Body of pancreas (tissue), 4 donors: ENCODE measurements around the gene MAP3K13. TPM values are rescaled to one million over a fixed set of nuclear protein-coding genes. Genes with fewer than 3 reads are reported as not detected.

ENCODE experiments used
- ATAC-seq: fragments of 150-250 bp; one replicate; pipeline ENCODE4 v1.9.1; 2016
- DNase-seq, 4 donors: peaks; one replicate each; pipeline ENCODE4 v3.0.0-alpha.2; 2019
- H3K27ac ChIP-seq, 4 donors: fragments of 200-600 bp; sonication (generic); 1 replicate in 3 of 4; 2 replicates in 1 of 4; pipeline versions ENCODE4 v1.5.1 to v1.6.1; 2016 to 2019; ENCODE audit warnings: mild to moderate bottlenecking in 1 of 4, mixed read lengths in 1 of 4, moderate library complexity in 1 of 4
- H3K27me3 ChIP-seq, 2 donors: fragments of 200-600 bp; sonication (generic); one replicate each; pipeline ENCODE4 v1.6.0; 2016; ENCODE audit warnings: mild to moderate bottlenecking in 1 of 2
- H3K36me3 ChIP-seq, 2 donors: fragments of 200-600 bp; sonication (generic); replicated peaks in 1 of 2; 2 replicates each; pipeline ENCODE4 v1.5.1; 2016; ENCODE audit warnings: low read depth in 2 of 2; ENCODE audit not compliant: insufficient read depth in 1 of 2
- H3K4me1 ChIP-seq: fragments of 200-600 bp; sonication (generic); one replicate; pipeline ENCODE4 v1.6.0; 2016
- H3K4me3 ChIP-seq, 2 donors: fragments of 200-600 bp; sonication (generic); 1 replicate in 1 of 2; 2 replicates in 1 of 2; pipeline ENCODE4 v1.5.1; 2016 to 2019
- H3K9me3 ChIP-seq, 3 donors: fragments of 200-600 bp; sonication (generic); 1 replicate in 2 of 3; 2 replicates in 1 of 3; pipeline ENCODE4 v1.5.1; 2016
- POLR2A ChIP-seq, 3 donors: fragments of 450-650 bp; IDR thresholded peaks; one replicate each; pipeline ENCODE4 v1.6.1; 2016; ENCODE audit warnings: antibody characterized with exemption in 3 of 3, mild to moderate bottlenecking in 2 of 3
- WGBS, 2 donors: methylation state at CpG; one replicate each; pipeline ENCODE4 v1.1.5; 2017; 5-methylcytosine and 5-hydroxymethylcytosine counted together
- intact Hi-C: fragments of 100-400 bp; cut with DNase I; formaldehyde crosslinking; loops from one replicate; pipeline ENCODE4 v1.15.1; 2023
- total RNA-seq, 2 donors: library from RNA; depleted of rRNA; stranded (reverse); fragments of >200 nt; gene quantifications; one replicate each; pipeline ENCODE4 v1.1.0, GENCODE V29; 2016
- TF ChIP-seq, protein P1 (sequence below), 7 experiments: fragments of 450-650 bp in 4 of 7; fragments of 200-600 bp in 3 of 7; sonication (generic) in 3 of 7; IDR thresholded peaks; one replicate each; pipeline ENCODE4 v1.5.1; 2016 to 2019; ENCODE audit warnings: antibody characterized with exemption in 7 of 7

Gene MAP3K13
- total RNA-seq, 2 donors from 2014 or later, result 20.0 to 27.4 TPM

DNA sequence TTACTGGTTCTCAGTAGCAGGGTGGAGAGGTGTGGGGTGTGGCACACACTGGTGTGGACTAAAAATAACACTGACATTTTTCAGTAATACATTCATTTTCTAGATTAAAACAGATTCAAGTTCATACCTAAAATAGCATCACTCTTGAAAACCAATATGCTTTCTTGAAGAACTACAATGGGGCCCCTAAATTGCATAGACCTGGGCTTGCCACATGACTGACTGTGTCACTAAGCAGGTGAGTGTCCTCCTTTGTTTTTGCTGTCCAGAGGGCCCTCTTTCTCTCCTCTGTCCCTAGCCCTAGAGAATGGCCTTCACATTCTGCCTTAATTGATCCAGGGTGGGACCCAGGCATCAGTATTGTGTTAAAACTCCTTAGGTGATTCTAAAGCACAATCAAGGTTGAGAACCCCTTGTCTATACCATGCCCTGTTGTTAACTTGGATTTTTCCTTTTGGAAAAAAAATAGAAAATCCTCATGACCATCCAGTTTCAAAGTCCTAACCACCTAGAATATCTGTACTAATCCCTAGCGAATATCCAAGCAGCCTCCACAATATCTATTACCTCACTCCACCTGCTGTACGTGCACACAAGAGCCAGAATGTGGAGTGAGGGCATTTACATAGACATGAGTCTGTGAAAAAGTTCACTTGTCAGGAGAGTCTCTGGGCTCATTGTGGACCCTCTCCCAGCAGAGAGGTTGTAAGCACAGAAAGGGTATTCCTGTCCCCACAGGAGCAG, 154.6 kb downstream of the MAP3K13 start:
- Histone ChIP-seq H3K4me1 (no peaks in the 10 kb centered on the region), H3K4me3 (no peak overlapping the region), H3K27me3 (no peaks in the 10 kb centered on the region), H3K9me3 (no peaks in the 10 kb centered on the region), H3K36me3 (no peaks in the 10 kb centered on the region), H3K27ac (no peak overlapping the region)
- DNase-seq, result no peak
- 59 to 74% methylated on average over 2 of the region's 2 CpGs for WGBS, 2 donors
- no peak for ATAC-seq
- no peak for TF ChIP-seq POLR2A (IDR thresholded peaks at IDR 0.05)
- TF ChIP-seq, protein P1, sequence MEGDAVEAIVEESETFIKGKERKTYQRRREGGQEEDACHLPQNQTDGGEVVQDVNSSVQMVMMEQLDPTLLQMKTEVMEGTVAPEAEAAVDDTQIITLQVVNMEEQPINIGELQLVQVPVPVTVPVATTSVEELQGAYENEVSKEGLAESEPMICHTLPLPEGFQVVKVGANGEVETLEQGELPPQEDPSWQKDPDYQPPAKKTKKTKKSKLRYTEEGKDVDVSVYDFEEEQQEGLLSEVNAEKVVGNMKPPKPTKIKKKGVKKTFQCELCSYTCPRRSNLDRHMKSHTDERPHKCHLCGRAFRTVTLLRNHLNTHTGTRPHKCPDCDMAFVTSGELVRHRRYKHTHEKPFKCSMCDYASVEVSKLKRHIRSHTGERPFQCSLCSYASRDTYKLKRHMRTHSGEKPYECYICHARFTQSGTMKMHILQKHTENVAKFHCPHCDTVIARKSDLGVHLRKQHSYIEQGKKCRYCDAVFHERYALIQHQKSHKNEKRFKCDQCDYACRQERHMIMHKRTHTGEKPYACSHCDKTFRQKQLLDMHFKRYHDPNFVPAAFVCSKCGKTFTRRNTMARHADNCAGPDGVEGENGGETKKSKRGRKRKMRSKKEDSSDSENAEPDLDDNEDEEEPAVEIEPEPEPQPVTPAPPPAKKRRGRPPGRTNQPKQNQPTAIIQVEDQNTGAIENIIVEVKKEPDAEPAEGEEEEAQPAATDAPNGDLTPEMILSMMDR (IDR thresholded peaks at IDR 0.05), result no peak
- intact Hi-C loops, result no loop called here

DNA sequence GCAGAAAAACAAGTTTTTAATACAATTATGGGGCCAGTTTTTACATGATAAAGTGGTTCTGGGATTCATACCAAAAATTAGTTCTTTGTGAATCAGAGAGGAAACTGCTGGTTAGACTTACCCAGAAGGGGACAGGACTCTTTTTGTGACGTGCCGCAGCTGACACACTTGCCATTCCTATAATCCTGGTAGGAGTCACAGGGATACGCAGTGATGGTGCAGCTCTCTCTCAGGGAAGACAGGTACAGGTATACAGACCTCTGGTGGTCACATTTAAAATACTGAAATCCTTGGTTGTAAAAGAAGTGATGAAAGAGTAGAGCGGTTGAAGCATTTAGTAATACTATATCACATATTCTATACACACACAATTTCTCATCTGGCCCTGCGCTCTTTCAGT, 156.1 kb downstream of the MAP3K13 start:
- DNase-seq (no peak), ATAC-seq (no peak)
- Histone ChIP-seq H3K4me3 (no peak overlapping the region), H3K27me3 (no peaks in the 10 kb centered on the region), H3K9me3 (no peaks in the 10 kb centered on the region), H3K4me1 (no peaks in the 10 kb centered on the region), H3K36me3 (no peaks in the 10 kb centered on the region), H3K27ac (no peak overlapping the region)
- WGBS, 2 donors, result 60 to 61% methylated on average over 5 of the region's 5 CpGs
- intact Hi-C loops, result no loop called here
- TF ChIP-seq, protein P1 (IDR thresholded peaks at IDR 0.05), result no peak
- no peak for TF ChIP-seq POLR2A (IDR thresholded peaks at IDR 0.05)

DNA sequence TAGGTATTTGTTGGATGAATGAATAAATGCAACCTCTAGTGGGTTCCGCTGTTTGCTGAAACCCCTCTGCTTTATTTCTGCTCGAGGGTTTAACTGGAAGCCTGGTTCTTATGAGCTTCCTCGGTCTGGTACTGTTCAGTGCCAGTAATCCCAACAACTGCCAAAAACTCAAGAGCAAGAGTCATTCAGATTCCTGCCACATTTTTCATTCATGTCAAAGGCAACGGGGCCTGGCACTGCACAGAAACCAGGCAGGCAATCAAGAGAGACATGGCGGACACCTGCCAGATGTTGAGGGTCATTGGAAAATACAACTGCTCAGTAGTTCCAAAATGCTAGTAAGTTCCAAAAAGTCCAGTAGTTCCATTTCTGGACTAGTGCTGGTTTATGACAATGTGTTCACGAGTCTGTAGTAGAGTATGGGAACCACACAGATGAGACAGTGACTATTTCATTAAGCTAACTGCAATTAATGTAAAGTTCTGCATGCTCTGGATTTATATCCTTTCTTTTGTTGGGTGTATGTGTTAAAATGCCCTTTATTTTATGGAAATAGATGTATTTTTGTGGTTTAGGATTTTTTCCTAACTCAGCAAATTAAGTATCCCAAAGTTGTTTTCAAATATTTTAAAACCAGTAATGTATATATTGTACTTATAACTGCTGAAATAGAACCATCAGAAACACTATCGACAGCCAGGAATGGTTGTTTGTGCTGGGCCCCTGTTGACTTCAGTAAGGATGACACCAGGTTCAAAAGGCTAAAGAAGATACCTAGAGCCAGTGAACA, 158.6 kb downstream of the MAP3K13 start:
- TF ChIP-seq, protein P1 (IDR thresholded peaks at IDR 0.05), result no peak
- TF ChIP-seq POLR2A (IDR thresholded peaks at IDR 0.05), result no peak
- no peak for DNase-seq
- Histone ChIP-seq H3K36me3 (no peaks in the 10 kb centered on the region), H3K27ac (no peak overlapping the region), H3K27me3 (no peaks in the 10 kb centered on the region), H3K4me1 (no peaks in the 10 kb centered on the region), H3K4me3 (no peak overlapping the region), H3K9me3 (no peaks in the 10 kb centered on the region)
- 83 to 89% methylated on average over 7 of the region's 7 CpGs for WGBS, 2 donors
- intact Hi-C loops, result no loop called here
- no peak for ATAC-seq

DNA sequence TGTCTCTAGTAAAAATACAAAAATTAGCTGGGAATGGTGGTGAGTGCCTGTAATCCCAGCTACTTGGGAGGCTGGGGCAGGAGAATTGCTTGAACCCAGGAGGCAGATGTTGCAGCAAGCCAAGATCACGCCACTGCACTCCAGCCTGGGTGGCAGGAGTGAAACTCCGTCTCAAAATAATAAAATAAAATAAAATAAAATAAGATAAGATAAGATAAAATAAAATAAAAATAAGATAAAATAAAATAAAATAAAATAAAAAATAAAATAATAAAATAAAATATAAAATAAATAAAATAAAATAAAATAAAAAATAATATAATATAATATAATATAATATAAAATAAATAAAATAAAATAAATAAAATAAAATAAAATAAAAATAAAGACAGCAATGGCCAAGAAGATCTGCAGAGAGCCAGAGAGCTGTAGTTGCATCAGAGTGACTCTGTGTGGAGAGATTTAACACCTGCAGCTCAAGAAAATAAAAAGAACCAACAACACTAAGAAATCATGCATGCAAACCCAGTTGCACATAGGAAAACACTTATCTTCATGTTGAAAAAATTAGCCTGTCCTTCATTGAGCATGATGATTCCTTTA, 163.5 kb downstream of the MAP3K13 start:
- H3K27ac ChIP-seq, result no peak overlapping the region
- DNase-seq (no peak), ATAC-seq (no peak)
- TF ChIP-seq, protein P1 (IDR thresholded peaks at IDR 0.05), result no peak
- TF ChIP-seq POLR2A (IDR thresholded peaks at IDR 0.05), result no peak
- no peaks in the 10 kb centered on the region for H3K9me3 ChIP-seq
- H3K4me3 ChIP-seq, result no peak overlapping the region
- H3K4me1 ChIP-seq, result no peaks in the 10 kb centered on the region
- intact Hi-C loops, result no loop called here
- WGBS, 2 donors, result 77 to 95% methylated on average over 2 of the region's 2 CpGs
- H3K36me3 ChIP-seq, result no peaks in the 10 kb centered on the region
- H3K27me3 ChIP-seq, result no peaks in the 10 kb centered on the region
